Measurements from ENCODE around the gene PHF2.

Gene PHF2

DNA sequence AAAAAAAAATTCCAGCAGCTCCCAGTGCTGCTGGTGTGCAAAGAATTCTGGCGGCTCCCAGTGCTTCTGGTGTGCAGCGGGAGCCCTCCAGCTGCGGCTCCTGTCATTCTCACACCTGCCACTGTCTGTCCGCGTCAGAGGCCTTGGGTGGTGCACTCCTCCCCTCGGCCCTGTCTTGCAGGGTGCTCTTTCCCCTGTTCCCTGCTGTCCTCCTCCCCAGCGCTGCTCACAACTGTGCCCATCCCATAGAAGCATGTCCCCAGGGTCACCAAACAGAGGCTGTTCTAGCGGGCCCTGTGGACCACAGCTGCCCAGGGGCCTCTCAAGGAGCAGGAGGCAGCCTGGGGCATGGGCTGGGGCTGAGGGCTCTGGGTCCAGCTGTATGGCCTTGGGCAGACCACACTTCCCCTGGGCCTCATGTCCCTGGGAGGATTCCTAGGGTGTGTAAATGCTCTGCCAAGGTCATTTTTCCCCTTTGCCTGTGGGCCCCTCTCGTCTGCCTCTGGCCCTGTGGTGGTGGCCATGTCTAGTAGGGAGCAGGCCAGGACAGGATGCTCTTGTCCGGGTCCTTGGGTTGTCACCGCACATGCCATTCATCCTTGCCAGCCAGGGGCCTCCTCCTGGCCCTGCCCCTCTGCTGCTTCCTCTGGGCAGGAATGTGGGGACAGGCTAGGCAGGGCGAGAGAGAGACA, 68.2 kb downstream of the PHF2 start:
- Histone ChIP-seq H3K27ac (ENCODE audit: extremely low read depth, low read depth, low read length) (no peak overlapping the region), H3K4me3 (ENCODE audit: low read depth, low read length) (no peak overlapping the region), H3K9me3 (ENCODE audit: control insufficient read depth, insufficient read depth, low read depth, low read length) (no peaks in the 10 kb centered on the region), H3K36me3 (ENCODE audit: control insufficient read depth in 2 of 2, insufficient read depth in 1 of 2, low read length in 2 of 2) (peaks cover 3 to 46% of the 10 kb centered on the region in 2 experiments; a peak in 2 of 3 replicates), H3K4me1 (ENCODE audit: control insufficient read depth, insufficient read depth, low read length) (peaks cover 5% of the 10 kb centered on the region; the same call in 1 of the 2 replicates)
- ChIA-PET POLR2A (no interaction called here), CTCF (no interaction called here)
- TF ChIP-seq ZNF114 (tag by site-specific recombination; IDR thresholded peaks at IDR 0.05): no peak
- TF ChIP-seq ZNF221 (tag by site-specific recombination; IDR thresholded peaks at IDR 0.05; ENCODE audit: borderline replicate concordance): no peak
- TF ChIP-seq ZBTB7A (tag by site-specific recombination; IDR thresholded peaks at IDR 0.05; ENCODE audit: low read depth): no peak
- TF ChIP-seq KLF1 (tag by site-specific recombination; IDR thresholded peaks at IDR 0.05): no peak
- no peak for TF ChIP-seq REPIN1 (tag by site-specific recombination; IDR thresholded peaks at IDR 0.05; ENCODE audit: low read depth)
- TF ChIP-seq, protein P1, sequence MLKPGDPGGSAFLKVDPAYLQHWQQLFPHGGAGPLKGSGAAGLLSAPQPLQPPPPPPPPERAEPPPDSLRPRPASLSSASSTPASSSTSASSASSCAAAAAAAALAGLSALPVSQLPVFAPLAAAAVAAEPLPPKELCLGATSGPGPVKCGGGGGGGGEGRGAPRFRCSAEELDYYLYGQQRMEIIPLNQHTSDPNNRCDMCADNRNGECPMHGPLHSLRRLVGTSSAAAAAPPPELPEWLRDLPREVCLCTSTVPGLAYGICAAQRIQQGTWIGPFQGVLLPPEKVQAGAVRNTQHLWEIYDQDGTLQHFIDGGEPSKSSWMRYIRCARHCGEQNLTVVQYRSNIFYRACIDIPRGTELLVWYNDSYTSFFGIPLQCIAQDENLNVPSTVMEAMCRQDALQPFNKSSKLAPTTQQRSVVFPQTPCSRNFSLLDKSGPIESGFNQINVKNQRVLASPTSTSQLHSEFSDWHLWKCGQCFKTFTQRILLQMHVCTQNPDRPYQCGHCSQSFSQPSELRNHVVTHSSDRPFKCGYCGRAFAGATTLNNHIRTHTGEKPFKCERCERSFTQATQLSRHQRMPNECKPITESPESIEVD (tag by site-specific recombination; IDR thresholded peaks at IDR 0.05): no peak
- no peak for TF ChIP-seq KLF9 (tag by site-specific recombination; IDR thresholded peaks at IDR 0.05; ENCODE audit: low read depth)
- no peak for TF ChIP-seq ZNF274 (IDR thresholded peaks at IDR 0.05; ENCODE audit: low read length)
- no peak for TF ChIP-seq ZNF274 (tag by site-specific recombination; IDR thresholded peaks at IDR 0.05; ENCODE audit: borderline replicate concordance)
- TF ChIP-seq ZNF223 (tag by site-specific recombination; IDR thresholded peaks at IDR 0.05): no peak
- no peak for TF ChIP-seq ZBTB21 (tag by site-specific recombination; IDR thresholded peaks at IDR 0.05)
- TF ChIP-seq, protein P2, sequence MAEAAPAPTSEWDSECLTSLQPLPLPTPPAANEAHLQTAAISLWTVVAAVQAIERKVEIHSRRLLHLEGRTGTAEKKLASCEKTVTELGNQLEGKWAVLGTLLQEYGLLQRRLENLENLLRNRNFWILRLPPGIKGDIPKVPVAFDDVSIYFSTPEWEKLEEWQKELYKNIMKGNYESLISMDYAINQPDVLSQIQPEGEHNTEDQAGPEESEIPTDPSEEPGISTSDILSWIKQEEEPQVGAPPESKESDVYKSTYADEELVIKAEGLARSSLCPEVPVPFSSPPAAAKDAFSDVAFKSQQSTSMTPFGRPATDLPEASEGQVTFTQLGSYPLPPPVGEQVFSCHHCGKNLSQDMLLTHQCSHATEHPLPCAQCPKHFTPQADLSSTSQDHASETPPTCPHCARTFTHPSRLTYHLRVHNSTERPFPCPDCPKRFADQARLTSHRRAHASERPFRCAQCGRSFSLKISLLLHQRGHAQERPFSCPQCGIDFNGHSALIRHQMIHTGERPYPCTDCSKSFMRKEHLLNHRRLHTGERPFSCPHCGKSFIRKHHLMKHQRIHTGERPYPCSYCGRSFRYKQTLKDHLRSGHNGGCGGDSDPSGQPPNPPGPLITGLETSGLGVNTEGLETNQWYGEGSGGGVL (tag by site-specific recombination; IDR thresholded peaks at IDR 0.05): no peak

GRCh38 chr9:93645149-93645889, 68.9 kb downstream of the PHF2 start:
- peaks cover 4 to 52% of the 10 kb centered on the region in 2 experiments; a peak in 2 of 3 replicates for H3K36me3 ChIP-seq (ENCODE audit: control insufficient read depth in 2 of 2, insufficient read depth in 1 of 2, low read length in 2 of 2)
- ChIA-PET CTCF (interaction anchor here (1.0 kb wide), 1 partner anchor 318 kb away, joined by 4 read pairs; no protein-coding TSS in a partner anchor), POLR2A (no interaction called here)

More at GRCh38 chr9:93645149-93645889, 68.9 kb downstream of the PHF2 start:
- TF ChIP-seq GFI1B (tag by site-specific recombination; IDR thresholded peaks at IDR 0.05) (no peak), ZFP69B (tag by site-specific recombination; IDR thresholded peaks at IDR 0.05) (no peak), KLF8 (tag by site-specific recombination; IDR thresholded peaks at IDR 0.05) (no peak), ZNF202 (tag by site-specific recombination; IDR thresholded peaks at IDR 0.05; ENCODE audit: borderline replicate concordance) (no peak), MZF1 (tag by site-specific recombination; IDR thresholded peaks at IDR 0.05; ENCODE audit: borderline replicate concordance) (no peak), ZNF133 (tag by site-specific recombination; IDR thresholded peaks at IDR 0.05) (no peak), RBAK (tag by site-specific recombination; IDR thresholded peaks at IDR 0.05) (no peak), SALL2 (tag by site-specific recombination; IDR thresholded peaks at IDR 0.05; ENCODE audit: borderline replicate concordance) (no peak), ZBTB49 (tag by site-specific recombination; IDR thresholded peaks at IDR 0.05; ENCODE audit: low read depth) (no peak), ZNF174 (tag by site-specific recombination; IDR thresholded peaks at IDR 0.05) (no peak), ZNF623 (tag by site-specific recombination; IDR thresholded peaks at IDR 0.05) (no peak), ZNF221 (tag by site-specific recombination; IDR thresholded peaks at IDR 0.05; ENCODE audit: borderline replicate concordance) (no peak), ZNF248 (tag by site-specific recombination; IDR thresholded peaks at IDR 0.05) (no peak), ZNF510 (tag by site-specific recombination; IDR thresholded peaks at IDR 0.05; ENCODE audit: insufficient replicate concordance) (no peak), GLI4 (tag by site-specific recombination; IDR thresholded peaks at IDR 0.05) (no peak), ZNF544 (tag by site-specific recombination; IDR thresholded peaks at IDR 0.05) (no peak)
- no peak overlapping the region for H3K4me3 ChIP-seq (ENCODE audit: low read depth, low read length)
- H3K9me3 ChIP-seq (ENCODE audit: control insufficient read depth, insufficient read depth, low read depth, low read length): no peaks in the 10 kb centered on the region
- H3K4me1 ChIP-seq (ENCODE audit: control insufficient read depth, insufficient read depth, low read length): peaks cover 5% of the 10 kb centered on the region; the same call in 1 of the 2 replicates
- H3K27ac ChIP-seq (ENCODE audit: extremely low read depth, low read depth, low read length): no peak overlapping the region

Measured in HEK293 (cell line).